ENCODE data around the gene LAMA5.
A peak's percentile ranks its signal among the peaks of the same experiment; 100 is the strongest.

The LAMA5 gene

DNA sequence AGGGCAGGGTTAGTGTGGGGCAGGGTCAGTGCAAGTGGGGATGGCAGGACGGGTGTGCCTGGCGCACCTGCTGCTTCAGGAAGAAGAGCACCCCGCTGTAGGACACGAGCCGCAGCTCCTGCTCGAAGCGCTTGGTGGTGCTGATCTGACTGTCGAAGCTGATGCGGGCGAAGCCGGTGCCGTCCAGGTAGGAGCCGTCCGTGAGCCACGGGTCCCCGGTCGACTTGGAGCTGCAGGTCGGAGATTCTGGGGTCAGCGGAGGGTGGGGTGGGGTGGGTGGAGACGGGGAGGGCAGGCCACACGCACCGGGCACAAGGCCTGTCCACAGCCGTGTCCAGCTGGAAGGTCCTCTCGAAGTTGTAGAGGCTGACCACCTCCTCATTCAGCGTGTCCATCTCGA, 54.1 kb downstream of the LAMA5 start:
- DNase-seq: no peak

DNA sequence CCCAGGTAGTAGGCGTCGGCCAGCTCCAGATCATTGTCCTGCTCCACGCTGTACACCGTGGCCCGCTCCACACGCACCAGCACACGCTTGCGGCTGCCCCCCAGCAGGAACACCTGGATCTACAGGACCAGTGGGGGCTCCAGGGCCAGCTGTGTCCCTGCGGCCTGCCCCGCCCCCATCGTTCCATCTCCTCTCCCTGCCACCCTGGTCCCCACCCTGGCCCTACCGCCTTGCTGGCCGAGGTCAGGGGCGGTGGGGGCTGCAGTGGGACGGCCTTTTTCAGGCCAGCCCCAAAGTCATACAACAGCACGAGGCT, 54.5 kb downstream of the LAMA5 start:
- no peak for DNase-seq

DNA sequence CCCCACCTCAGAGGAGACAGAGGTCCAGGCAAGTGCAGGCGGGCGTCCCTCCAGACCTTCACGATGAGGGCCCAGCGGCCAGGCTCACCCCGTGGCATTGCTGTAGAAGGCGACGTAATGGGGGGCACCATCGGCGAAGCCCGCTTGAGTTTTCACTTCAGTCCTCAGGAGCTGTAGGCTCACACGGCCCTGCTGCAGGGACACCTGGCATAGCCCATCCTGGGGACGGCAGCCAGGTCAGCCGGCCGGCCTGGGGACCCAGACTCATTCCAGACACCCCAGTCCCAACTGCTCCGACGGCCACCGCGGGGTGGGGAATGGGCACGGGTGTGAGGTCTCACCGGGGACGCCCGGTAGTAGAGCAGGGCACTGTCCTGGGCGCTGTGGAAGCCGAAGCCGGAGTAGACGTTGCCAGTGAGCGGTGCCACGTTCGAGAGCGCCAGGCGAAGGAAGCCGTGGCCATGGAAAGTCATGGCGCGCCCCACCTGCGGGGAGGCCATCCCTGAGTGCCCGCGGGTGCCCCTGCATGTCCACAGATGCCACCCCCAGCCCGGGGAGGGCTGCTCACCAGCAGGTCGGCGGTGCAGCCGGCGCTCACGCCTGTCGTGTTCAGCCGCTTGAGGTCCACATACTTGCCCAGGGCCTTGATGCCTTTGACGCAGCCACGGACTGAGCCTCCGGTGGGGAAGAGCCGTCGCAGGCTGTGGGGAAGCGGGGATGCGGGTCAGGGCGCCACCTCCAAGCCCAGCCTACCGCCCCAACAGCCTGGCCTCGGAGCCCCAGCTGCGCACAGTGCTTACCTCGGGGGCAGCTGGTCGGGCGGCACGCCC, 55.1 kb downstream of the LAMA5 start:
- no peak for DNase-seq

DNA sequence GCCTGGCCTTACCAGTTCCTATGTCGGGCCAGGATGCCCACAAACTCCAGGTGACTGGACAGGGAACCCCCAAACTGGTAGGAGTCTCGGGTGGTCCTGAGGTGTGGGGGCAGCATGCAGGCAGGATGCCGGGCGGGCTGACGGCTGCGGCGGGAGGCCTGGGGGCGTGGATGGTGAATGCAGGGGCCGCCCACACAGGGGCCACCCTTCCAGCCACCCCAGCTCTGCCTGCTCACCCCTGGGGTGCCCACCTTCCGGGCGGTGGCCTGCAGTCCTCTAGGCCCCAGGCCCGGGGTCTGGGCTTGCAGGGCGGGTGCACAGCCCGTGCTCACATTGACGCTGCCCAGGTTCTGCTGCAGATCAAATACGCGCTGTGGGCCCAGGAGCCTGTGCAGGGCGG, 56.0 kb downstream of the LAMA5 start:
- DNase-seq: no peak

DNA sequence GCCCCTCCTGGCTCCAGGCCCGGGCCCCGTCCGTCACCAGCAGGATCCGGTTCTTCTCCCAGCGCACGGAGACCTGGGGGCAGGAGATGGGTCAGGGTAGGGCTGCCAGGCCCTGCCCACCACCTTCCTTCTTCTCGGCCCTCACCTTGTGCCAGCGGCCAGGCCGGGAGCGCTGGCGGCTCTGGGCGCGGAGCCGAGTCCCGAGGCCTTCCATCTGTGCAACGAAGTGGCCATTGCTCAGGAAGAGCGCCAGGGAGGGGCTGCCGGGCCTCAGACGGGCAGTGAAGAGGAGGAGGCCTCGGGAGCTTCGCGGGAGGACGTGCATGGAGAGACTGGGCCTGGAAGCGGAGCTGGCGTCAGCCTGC, 56.4 kb downstream of the LAMA5 start:
- DNase-seq: no peak

DNA sequence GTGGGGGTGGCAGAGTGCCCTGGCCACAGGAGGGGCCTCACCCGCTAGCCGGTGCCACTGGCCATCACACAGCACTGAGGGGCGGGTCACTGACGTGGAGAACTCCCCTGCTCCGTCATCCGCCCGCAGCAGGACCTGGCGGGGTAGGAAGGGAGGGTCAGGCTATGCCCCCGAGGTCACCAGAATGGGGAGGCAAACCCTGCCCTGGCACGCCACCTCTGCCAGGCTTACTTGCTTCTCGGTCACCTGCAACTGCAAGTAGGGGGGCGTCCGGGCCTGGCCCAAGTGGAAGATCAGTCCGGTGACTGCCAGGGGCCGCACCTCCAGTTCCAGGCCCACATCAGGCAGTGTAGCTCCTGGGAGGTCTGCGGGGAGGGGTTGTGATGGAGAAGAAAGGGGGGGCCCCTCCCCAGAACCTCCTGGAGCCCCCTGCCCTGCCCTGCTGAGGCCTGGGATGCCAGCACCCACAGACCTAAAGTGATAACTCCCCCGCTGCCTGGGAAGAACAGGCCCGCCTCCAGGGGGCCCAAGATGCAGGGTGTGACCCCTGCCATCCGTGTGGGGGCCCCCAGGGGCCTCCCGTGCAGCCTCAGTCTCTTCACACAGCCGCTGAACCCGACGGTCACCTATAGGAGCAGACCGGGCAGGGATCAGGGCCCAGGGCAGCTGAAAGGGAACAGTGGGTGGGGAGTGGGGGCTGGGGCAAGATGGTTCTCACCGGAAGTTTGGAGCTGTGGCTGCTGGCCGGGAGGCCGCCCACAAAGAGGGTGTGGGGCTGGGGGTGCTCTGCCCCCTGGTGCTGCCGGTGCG, 57.0 kb downstream of the LAMA5 start:
- DNase-seq: no peak

DNA sequence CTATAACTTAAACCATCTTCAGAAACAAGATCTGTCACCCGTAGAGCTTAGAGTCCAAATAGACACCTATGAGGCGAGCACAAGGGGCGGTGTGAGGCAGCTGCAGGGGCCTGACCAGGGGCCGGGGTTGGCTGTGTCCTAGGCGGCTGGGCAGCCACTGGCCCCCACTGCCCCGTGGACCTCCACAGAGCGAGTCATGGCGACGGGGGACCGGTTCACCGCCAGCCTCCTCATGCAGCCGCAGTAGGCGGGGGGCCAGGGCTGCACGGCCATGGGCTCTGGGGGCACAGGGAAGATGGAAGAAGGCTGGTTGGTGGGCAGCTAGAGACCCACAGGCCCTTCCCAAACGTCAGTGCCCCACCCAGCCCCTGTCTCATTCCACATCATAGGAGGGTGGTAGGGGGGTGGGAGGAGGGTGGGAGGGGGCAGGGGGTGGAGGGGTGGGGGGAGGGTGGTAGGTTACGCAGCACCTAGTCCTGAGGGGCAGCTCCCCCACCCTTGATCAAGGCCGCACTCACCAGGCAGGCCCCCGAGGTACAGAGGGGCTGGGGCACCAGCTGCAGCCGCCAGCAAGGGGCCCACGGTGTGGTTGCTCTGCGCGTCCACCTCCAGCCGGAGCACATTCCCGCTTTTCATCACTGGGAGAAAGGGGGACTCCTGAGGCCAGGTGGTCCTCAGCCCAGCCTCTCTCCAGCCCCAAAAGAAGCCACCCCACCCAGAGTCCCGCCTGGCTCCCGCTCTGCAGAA, 57.7 kb downstream of the LAMA5 start:
- DNase-seq: no peak

DNA sequence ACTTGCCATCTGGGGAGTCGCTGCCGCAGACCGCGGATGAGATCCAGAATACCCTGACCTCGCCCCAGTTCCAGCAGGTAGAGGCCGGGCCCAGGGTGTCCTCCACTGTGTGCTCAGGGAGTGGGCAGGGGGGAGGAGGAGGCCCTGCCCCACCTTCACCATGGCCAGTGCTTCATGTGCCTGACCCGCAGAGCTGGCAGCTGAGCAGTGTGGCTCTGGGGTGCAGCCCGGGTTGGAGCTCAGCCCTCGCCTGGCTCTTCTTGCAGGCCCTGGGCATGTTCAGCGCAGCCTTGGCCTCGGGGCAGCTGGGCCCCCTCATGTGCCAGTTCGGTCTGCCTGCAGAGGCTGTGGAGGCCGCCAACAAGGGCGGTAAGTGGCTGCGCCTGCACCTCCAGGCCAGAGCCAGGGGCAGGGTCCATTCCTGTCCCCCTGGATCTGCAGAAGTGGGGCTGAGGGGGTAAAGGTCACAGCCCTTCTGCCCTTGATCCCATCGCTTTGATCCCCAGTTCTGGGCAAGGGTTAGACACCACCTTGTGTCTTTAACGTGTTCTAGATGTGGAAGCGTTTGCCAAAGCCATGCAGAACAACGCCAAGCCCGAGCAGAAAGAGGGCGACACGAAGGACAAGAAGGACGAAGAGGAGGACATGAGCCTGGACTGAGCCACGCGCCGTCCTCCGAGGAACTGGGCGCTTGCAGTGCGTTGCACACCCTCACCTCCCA, 58.9 kb downstream of the LAMA5 start:
- DNase-seq: no peak

DNA sequence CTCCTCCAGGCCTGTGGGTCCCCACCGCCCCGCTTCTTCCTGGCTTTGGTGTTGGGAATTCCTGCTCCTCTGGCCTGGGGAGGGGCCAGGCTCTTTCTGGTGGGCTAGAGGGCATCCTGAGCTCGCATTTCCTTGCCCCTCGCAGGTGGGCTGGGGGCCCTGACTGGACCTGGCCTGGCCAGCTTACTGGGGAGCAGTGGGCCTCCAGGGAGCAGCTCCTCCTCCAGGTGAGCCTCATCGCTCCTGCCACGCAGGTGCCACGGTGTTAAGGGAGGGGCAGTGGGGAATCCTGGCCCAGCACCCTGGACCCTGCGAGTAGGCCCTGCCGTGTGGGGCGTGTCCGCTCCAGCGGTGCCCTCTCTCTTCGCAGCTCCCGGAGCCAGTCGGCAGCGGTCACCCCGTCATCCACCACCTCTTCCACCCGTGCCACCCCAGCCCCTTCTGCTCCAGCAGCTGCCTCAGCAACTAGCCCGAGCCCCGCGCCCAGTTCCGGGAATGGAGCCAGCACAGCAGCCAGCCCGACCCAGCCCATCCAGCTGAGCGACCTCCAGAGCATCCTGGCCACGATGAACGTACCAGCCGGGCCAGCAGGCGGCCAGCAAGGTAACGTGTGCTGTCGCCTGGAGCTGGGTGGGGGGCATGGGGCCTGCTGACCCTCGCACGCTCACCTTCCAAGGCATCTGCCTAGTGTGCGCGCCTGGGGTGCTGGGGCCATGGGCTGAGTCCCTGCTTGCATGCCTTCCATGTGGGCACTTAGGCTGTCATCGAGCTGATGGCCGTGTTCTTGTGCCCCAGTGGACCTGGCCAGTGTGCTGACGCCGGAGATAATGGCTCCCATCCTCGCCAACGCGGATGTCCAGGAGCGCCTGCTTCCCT, 59.6 kb downstream of the LAMA5 start:
- no peak for DNase-seq

DNA sequence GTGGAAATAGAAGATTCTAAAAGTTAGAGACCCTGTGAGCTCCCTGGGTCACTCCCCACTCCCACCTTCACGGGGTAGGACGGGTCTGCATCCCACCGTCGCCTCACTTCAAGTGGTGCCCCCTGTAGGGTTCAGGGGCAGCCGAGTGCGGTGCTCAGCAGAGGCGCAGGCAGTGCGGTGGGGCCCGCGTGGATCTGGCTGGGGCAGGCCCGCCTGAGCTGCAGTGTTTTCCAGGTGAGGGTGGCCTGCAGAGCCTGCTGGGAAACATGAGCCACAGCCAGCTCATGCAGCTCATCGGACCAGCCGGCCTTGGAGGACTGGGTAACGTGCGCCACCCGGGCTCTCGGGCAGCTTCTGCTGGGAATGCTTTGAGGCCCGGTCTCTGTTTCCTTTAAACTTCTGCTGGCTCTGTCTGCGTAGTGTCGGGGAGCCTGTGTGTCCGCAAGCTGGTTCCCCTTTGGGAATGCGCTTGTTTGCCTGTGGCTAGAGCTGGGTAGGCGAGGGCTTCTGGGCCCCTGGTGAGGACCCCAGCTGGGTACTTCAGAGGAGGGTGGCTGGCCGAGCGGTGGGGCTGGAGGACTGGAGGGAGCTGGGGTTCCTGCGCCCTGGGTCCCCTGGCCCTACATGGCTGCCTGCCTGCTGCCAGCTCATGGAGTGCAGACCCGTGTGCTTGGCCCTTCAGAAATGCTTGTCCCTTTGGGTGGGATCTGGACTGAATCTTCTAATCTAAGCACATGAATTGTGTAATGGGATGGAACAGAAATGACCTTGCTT, 60.5 kb downstream of the LAMA5 start:
- DNase-seq: no peak

DNA sequence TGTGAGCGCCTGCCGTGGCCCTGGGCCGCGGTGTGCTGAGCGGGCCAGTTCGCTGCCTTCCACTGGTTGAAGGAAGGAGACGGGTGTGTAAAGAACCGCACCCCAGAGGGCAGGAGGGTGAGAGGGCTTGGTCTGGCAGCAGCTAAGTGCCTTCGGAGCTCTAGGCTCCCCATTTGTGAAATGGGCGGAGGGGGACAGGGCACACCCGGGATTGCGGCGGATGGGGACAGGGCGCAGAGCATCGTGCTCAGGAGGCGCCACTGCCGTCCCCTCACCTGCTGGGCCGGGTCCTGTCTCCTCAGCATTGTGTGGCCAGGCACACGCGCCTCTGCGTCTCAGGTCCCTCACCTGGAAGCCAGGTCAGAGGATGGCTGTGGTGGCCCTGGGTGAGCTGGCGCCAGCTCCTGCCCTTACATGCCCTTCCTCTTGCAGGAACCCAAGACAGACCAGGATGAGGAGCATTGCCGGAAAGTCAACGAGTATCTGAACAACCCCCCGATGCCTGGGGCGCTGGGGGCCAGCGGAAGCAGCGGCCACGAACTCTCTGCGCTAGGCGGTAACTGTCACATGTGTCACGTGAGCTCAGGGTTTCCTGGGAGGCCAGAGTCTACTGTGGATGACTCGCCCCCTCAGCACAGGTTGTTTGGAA, 61.2 kb downstream of the LAMA5 start:
- DNase-seq: no peak

DNA sequence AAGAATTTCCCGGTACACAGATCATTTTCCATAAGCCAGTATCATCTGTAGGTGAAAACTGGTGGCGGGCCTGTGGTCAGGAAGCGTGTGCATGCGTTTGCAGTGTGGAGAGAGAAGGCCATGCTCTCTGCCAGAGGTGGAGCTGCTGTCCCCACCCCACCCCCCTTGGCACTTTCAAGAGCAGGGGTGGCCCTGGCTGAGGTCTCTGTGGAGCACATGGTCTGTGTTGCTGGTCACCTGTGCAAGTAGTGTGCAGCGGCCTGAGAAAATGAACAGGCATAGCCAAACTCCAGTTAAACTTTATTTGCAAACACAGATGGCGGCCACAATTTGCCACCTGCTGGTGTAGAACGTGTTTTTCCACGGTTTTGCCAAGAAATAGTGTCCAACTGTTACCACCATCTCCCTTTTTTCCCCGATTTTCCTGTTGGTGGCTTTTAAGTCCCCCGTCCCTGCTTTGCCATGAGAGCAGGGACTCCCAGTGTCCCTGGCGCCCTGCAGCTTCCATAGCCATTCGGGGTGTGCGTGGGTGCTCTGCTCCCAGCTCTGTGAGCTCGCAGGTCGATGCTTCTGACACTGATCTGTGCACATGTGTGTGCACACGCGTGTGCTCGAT, 61.9 kb downstream of the LAMA5 start:
- DNase-seq: no peak

DNA sequence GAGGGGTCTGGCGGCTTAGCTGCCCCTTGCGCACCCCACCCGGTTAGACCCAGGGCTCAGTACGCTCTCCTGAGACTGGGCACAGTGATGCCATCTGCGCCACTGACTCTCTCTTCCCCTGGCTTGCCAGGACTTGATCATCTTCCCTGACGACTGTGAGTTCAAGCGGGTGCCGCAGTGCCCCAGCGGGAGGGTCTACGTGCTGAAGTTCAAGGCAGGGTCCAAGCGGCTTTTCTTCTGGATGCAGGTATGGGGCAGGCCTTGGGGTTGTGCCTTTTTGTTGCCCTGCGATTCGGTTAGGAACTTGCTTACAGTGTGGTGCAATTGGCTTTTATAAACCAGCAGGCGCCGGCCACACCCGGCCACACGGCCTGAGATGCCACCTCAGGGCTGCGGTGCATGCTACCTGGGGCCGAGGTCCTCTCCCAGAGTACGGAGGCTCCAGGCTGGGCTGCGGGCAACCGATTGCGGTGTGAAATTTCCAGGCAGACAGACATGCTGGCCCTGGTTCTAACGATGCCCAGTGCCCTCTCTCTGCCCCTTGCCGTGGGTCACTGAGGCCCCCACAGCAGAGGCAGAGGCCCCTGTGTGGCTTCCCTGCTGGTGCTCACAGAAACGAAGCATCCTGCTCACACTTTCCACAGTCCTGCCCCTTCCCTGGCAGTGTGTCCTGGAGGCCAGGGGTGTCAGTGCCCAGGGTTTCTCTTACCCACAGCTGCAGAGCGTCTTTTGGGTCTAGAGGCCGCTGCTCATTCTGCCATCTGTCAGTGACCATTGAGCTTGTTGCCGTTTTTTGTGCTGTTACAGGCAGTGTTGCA, 62.6 kb downstream of the LAMA5 start:
- no peak for DNase-seq

DNA sequence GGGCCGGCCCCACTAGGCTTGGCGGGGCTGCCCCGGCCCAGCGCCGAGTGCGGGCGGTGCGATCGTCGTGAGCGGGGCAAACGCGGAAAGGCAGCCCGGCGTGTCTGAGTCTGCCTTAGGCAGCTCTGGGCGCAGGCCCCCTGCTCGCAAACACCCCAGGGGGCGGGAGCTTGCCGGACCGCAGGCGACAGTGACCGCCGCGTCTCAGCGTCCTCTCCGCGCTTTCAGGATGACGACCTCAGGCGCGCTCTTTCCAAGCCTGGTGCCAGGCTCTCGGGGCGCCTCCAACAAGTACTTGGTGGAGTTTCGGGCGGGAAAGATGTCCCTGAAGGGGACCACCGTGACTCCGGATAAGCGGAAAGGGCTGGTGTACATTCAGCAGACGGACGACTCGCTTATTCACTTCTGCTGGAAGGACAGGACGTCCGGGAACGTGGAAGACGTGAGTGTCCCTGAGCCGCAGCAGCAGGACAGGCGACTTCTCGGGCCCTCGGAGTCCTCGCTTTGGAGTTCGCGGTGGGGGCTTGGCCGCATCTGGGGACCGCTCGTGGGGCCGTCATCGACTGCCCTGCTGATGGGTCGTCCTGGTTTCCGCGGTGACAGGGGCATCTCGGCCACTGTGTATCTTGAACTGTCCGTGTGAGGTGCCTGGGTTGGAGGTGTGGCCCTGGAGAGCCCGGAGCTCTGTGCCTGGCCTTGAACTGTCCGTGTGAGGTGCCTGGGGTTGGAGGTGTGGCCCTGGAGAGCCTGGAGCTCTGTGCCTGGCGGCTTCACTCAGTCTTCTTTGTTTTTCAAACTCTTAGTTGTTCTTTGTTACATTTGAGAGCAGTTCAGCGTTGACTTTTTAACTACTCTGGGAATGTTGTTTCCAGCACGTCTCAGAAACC, 63.5 kb downstream of the LAMA5 start:
- DNase-seq: no peak

DNA sequence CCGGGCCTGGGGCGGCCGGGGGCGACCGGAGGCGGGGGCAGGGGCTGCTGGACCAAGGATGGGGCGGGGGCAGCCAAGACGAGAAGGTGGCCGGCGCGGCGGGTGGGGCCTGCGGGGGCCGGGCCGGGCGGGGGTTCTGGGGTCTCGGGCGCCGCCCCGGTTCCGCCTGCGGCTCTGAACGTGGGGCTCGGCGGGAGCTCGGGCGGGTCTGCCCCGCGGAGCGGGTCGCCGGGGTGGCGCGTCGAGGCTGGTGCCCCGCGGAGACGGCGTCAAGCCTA, 64.1 kb downstream of the LAMA5 start:
- no peak for DNase-seq

DNA sequence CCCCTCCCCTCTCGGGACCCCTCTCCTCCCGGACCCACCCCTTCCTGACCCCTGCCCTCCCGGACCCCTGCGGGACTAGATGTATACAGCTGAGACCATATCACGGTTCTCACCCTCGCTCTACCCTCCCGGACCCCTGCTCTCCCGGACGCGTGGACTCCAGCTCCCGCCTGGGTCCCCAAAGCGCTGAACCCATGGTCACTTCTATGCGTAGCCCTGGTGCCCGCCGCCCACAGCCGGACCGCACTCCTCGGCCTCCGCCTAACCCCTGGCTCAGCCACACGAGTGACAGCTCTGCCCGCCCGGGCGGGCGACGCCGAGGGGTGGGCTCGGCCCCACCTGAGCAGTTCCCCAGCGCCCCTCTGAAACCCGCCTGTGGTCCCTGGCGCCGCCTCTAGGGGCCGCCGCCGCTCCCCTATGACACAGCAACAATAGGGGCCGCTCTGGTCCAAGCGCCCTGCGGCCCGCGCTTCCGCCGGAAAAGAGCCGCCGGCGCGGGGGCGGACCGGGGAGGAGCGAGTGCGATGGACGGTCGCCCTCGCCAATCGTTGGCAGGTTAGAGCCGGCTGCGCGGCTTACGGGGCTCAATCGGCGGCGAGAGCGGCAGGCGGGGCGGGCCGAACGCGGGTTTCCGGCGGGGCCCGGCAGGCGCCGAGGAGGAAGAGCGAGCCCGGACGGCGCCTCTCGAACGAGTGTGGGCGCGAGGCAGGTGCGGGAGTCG, 64.6 kb downstream of the LAMA5 start, which contains the start of gene ADRM1:
ADRM1 (plus strand) TSS at position 657 of the 721 bp plus-strand sequence. CDS start 572 bp downstream, outside the sequence.
- peak; percentile 68 for DNase-seq

DNA sequence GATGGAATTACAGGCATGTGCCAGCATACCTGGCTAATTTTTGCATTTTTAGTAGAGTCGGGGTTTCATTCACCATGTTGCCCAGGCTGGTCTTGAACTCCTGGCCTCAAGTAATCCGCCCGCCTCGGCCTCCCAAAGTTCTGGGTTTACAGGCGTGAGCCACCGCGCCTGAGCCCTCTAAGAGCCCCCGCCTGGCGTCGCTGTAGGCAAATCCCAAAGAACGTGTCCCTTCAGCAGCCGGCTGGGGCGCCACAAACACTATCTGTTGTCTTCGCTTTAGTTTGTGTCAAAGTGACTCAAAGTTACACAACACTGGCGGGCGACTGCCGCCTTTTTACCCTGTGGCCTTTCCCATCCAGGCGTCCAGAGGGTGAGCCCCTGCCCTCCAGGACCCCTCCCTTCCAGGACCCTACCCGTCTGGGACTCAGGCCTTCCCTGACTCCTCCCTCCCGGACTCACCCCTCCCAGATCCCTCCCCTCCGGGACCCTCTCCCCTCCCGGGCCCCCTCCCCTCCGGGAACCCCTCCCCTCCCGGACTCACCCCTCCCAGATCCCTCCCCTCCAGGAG, 65.3 kb downstream of the LAMA5 start:
- peak; percentile 70 for DNase-seq
